DND-41 (cell line): ENCODE measurements around the gene TXNDC11.

Experiments used
- ATAC-seq: fragments of 200-7000 bp; cut with Tn5 transposase; 3 replicates; pipeline ENCODE4 v1.9.1; 2021; ENCODE audit warnings: low read depth; ENCODE audit not compliant: insufficient read depth
- DNase-seq: peaks from one replicate; pipeline ENCODE4 v3.0.0-alpha.2; 2020
- H2AFZ ChIP-seq: 2 replicates; pipeline ENCODE4 v1.6.0; 2012; ENCODE audit warnings: low read depth, low read length
- H3K27ac ChIP-seq: 2 replicates; pipeline ENCODE4 v1.5.1; 2012; ENCODE audit warnings: low read length, inconsistent platforms
- H3K27me3 ChIP-seq: fragments of 200-600 bp; sonication (generic); 2 replicates; pipeline ENCODE4 v1.6.0; 2012; ENCODE audit warnings: low read length, mild to moderate bottlenecking, inconsistent platforms; ENCODE audit not compliant: insufficient read depth, poor library complexity
- H3K36me3 ChIP-seq: 2 replicates; pipeline ENCODE4 v1.5.1; 2012; ENCODE audit warnings: low read length, inconsistent platforms; ENCODE audit not compliant: insufficient read depth
- H3K4me1 ChIP-seq: 2 replicates; pipeline ENCODE4 v1.5.1; 2012; ENCODE audit warnings: mild to moderate bottlenecking, low read length; ENCODE audit not compliant: insufficient read depth
- H3K4me2 ChIP-seq: 2 replicates; pipeline ENCODE4 v1.6.0; 2012; ENCODE audit warnings: mild to moderate bottlenecking, moderate library complexity, low read length, inconsistent platforms; ENCODE audit not compliant: insufficient read depth
- H3K4me3 ChIP-seq, 2 experiments: fragments of 200-600 bp in 1 of 2; shearing (Covaris generic) in 1 of 2; 2 replicates each; pipeline ENCODE4 v1.5.1; 2012 to 2016; ENCODE audit warnings: inconsistent platforms in 2 of 2, low read length in 2 of 2, mild to moderate bottlenecking in 2 of 2, low read depth in 1 of 2, moderate library complexity in 1 of 2
- H3K79me2 ChIP-seq: 2 replicates; pipeline ENCODE4 v1.6.0; 2012; ENCODE audit warnings: low read length, inconsistent platforms; ENCODE audit not compliant: insufficient read depth
- H3K9ac ChIP-seq: 2 replicates; pipeline ENCODE4 v1.6.0; 2012; ENCODE audit warnings: low read depth, mild to moderate bottlenecking, inconsistent platforms, low read length, moderate library complexity
- H3K9me3 ChIP-seq: 2 replicates; pipeline ENCODE4 v1.5.1; 2012; ENCODE audit warnings: low read length, moderate library complexity, mild to moderate bottlenecking, inconsistent platforms; ENCODE audit not compliant: insufficient read depth, severe bottlenecking
- H4K20me1 ChIP-seq: 2 replicates; pipeline ENCODE4 v1.6.0; 2012; ENCODE audit warnings: low read length; ENCODE audit not compliant: insufficient read depth
- CTCF ChIP-seq: IDR thresholded peaks from 2 replicates; pipeline ENCODE4 v1.5.1; 2012; ENCODE audit warnings: borderline replicate concordance, low read length, moderate library complexity, mild to moderate bottlenecking; ENCODE audit not compliant: poor library complexity, severe bottlenecking; ENCODE audit errors: extremely low read depth
- EZH2 ChIP-seq: IDR thresholded peaks from 3 replicates; pipeline ENCODE4 v1.6.1; 2012; ENCODE audit warnings: borderline replicate concordance, low read depth, mild to moderate bottlenecking, moderate library complexity, low read length, inconsistent platforms; ENCODE audit not compliant: severe bottlenecking

The TXNDC11 gene

GRCh38 chr16:11635679-11636171 is 106.9 kb downstream of the TXNDC11 start:
- no peak overlapping the region for H3K4me2 ChIP-seq
- no peak overlapping the region for H3K4me3 ChIP-seq

GRCh38 chr16:11635113-11635652 is 107.5 kb downstream of the TXNDC11 start:
- TF ChIP-seq EZH2: no peak
- TF ChIP-seq CTCF: no peak

More at GRCh38 chr16:11635679-11636171, 106.9 kb downstream of the TXNDC11 start:
- no peak overlapping the region for H3K9ac ChIP-seq
- H3K36me3 ChIP-seq: no peaks in the 10 kb centered on the region
- H4K20me1 ChIP-seq: no peaks in the 10 kb centered on the region
- DNase-seq: no peak
- H3K27ac ChIP-seq: no peak overlapping the region
- TF ChIP-seq CTCF: no peak
- no peak for TF ChIP-seq EZH2
- no peak for ATAC-seq
- H3K9me3 ChIP-seq: no peaks in the 10 kb centered on the region
- H3K79me2 ChIP-seq: no peaks in the 10 kb centered on the region
- peaks cover 12% of the 10 kb centered on the region for H3K4me1 ChIP-seq
- H2AFZ ChIP-seq: no peak overlapping the region
- H3K27me3 ChIP-seq: no peaks in the 10 kb centered on the region

GRCh38 chr16:11634312-11634711 is 108.3 kb downstream of the TXNDC11 start:
- H3K79me2 ChIP-seq: no peaks in the 10 kb centered on the region
- no peak overlapping the region for H3K4me2 ChIP-seq
- H3K4me1 ChIP-seq: peaks cover 26% of the 10 kb centered on the region
- no peak overlapping the region for H3K9ac ChIP-seq
- no peak overlapping the region for H2AFZ ChIP-seq
- no peaks in the 10 kb centered on the region for H3K27me3 ChIP-seq
- ATAC-seq (no peak), DNase-seq (no peak)
- H3K27ac ChIP-seq: no peak overlapping the region
- H3K4me3 ChIP-seq: no peak overlapping the region
- TF ChIP-seq CTCF (no peak), EZH2 (no peak)
- no peaks in the 10 kb centered on the region for H3K9me3 ChIP-seq
- no peaks in the 10 kb centered on the region for H3K36me3 ChIP-seq
- no peaks in the 10 kb centered on the region for H4K20me1 ChIP-seq

More at GRCh38 chr16:11635113-11635652, 107.5 kb downstream of the TXNDC11 start:
- H3K4me2 ChIP-seq: no peak overlapping the region
- no peaks in the 10 kb centered on the region for H3K36me3 ChIP-seq
- H3K4me3 ChIP-seq: no peak overlapping the region
- no peaks in the 10 kb centered on the region for H3K27me3 ChIP-seq
- peaks cover 17% of the 10 kb centered on the region for H3K4me1 ChIP-seq
- no peaks in the 10 kb centered on the region for H3K79me2 ChIP-seq
- H3K27ac ChIP-seq: no peak overlapping the region
- DNase-seq (no peak), ATAC-seq (no peak)
- no peak overlapping the region for H3K9ac ChIP-seq
- H4K20me1 ChIP-seq: no peaks in the 10 kb centered on the region
- no peak overlapping the region for H2AFZ ChIP-seq
- H3K9me3 ChIP-seq: no peaks in the 10 kb centered on the region

- DNase-seq (no peak), ATAC-seq (no peak)
- TF ChIP-seq EZH2: no peak
- TF ChIP-seq CTCF: no peak
- H3K4me2 ChIP-seq: no peak overlapping the region
- no peaks in the 10 kb centered on the region for H3K79me2 ChIP-seq
- no peak overlapping the region for H3K4me3 ChIP-seq
- H3K9ac ChIP-seq: no peak overlapping the region
- H4K20me1 ChIP-seq: no peaks in the 10 kb centered on the region
- no peak overlapping the region for H3K27ac ChIP-seq
- H3K27me3 ChIP-seq: no peaks in the 10 kb centered on the region
- H3K4me1 ChIP-seq: peaks cover 37% of the 10 kb centered on the region
- no peak overlapping the region for H2AFZ ChIP-seq
- no peaks in the 10 kb centered on the region for H3K36me3 ChIP-seq
- no peaks in the 10 kb centered on the region for H3K9me3 ChIP-seq
These were observed 109.5 kb downstream of the TXNDC11 start for GRCh38 chr16:11633113-11633512.
